GM12878 (cell line): ENCODE data around the gene FGGY. TPM values are rescaled to one million over a fixed set of nuclear protein-coding genes. Genes with fewer than 3 reads are reported as not detected.

ENCODE experiments used
- CEBPZ ChIP-seq: fragments of 150-350 bp; IDR thresholded peaks from 2 replicates; pipeline ENCODE4 v1.6.1; 2016; ENCODE audit warnings: low read depth, low read length
- CREB1 ChIP-seq: IDR thresholded peaks from 2 replicates; pipeline ENCODE4 v1.6.1; 2012; ENCODE audit warnings: low read depth, mild to moderate bottlenecking, inconsistent platforms
- DPF2 ChIP-seq: fragments of 450-650 bp; IDR thresholded peaks from 2 replicates; pipeline ENCODE4 v1.6.1; 2017; ENCODE audit warnings: mild to moderate bottlenecking
- EGR1 ChIP-seq, 2 experiments: IDR thresholded peaks; 1 replicate in 1 of 2; 2 replicates in 1 of 2; pipeline ENCODE4 v1.6.1; 2011 to 2012; ENCODE audit warnings: low read depth in 2 of 2, low read length in 2 of 2, borderline replicate concordance in 1 of 2, mild to moderate bottlenecking in 1 of 2, moderate library complexity in 1 of 2
- EP300 ChIP-seq, 2 experiments: fragments of 150-350 bp in 1 of 2; IDR thresholded peaks; 2 replicates each; pipeline ENCODE4 v1.6.1; 2011 to 2012; ENCODE audit warnings: low read depth in 2 of 2, low read length in 2 of 2, borderline replicate concordance in 1 of 2, improper control_type of control experiment in 1 of 2, inconsistent platforms in 1 of 2; ENCODE audit not compliant: control insufficient read depth in 1 of 2
- FOXM1 ChIP-seq: IDR thresholded peaks from 2 replicates; pipeline ENCODE4 v1.6.1; 2012; ENCODE audit warnings: low read depth, mild to moderate bottlenecking, inconsistent platforms, low read length, moderate library complexity
- TARDBP ChIP-seq: IDR thresholded peaks from 2 replicates; pipeline ENCODE4 v1.6.1; 2016; ENCODE audit warnings: borderline replicate concordance
- YY1 ChIP-seq: IDR thresholded peaks from 2 replicates; pipeline ENCODE4 v1.6.1; 2011; ENCODE audit warnings: low read depth, mild to moderate bottlenecking, low read length
- ZSCAN29 ChIP-seq: fragments of 450-650 bp; IDR thresholded peaks from 2 replicates; pipeline ENCODE4 v1.6.1; 2017; ENCODE audit warnings: mild to moderate bottlenecking, moderate library complexity
- polyA plus RNA-seq, 11 experiments: library from polyadenylated mRNA; depleted of rRNA in 4 of 11; unstranded in 6 of 11; stranded (reverse) in 5 of 11; fragments of >200 nt; fragmentation: Nextera tagmentation in 4 of 11; fragmentation: Illumina TruSeq in 1 of 11; extraction: Ambion mirVana in 4 of 11; extraction: Trizol in 1 of 11; gene quantifications; 1 replicate in 1 of 11; 2 replicates in 10 of 11; pipeline versions ENCODE4 v1.2.1 to v1.2.3, GENCODE V29; 2011 to 2016; ENCODE audit warnings: inconsistent platforms in 2 of 11, missing spikeins in 2 of 11, low read depth in 1 of 11
- total RNA-seq, 4 experiments: library from RNA; depleted of rRNA in 3 of 4; stranded (reverse); fragments of >200 nt in 3 of 4; fragmentation: Illumina TruSeq in 1 of 4; extraction: Trizol in 1 of 4; gene quantifications; 2 replicates each; pipeline versions ENCODE4 v1.2.1 to v1.2.3, GENCODE V29; 2013 to 2021
- TF ChIP-seq, protein P1 (sequence below), 3 experiments: IDR thresholded peaks in 2 of 3; conservative IDR thresholded peaks in 1 of 3; 2 replicates each; pipeline ENCODE4 v1.5.1; 2011; ENCODE audit warnings: low read depth in 3 of 3, low read length in 3 of 3, mild to moderate bottlenecking in 3 of 3, control low read depth in 2 of 3, moderate library complexity in 2 of 3, inconsistent platforms in 1 of 3, mixed read lengths in 1 of 3; ENCODE audit not compliant: control insufficient read depth in 2 of 3, insufficient read depth in 1 of 3; ENCODE audit errors: extremely low read depth in 1 of 3
- TF ChIP-seq, protein P2 (sequence below): fragments of 450-650 bp; formaldehyde crosslinking; IDR thresholded peaks from 2 replicates; pipeline ENCODE4 v1.4.0; 2022; ENCODE audit warnings: mild to moderate bottlenecking, moderate library complexity
- TF ChIP-seq, protein P3 (sequence below): IDR thresholded peaks from 2 replicates; pipeline ENCODE4 v1.6.1; 2012; ENCODE audit warnings: low read depth, low read length, improper control_type of control experiment
- TF ChIP-seq, protein P4 (sequence below): fragments of 450-650 bp; IDR thresholded peaks from 2 replicates; pipeline ENCODE4 v1.6.1; 2017; ENCODE audit warnings: mild to moderate bottlenecking, moderate library complexity
- TF ChIP-seq, protein P5 (sequence below): IDR thresholded peaks from 2 replicates; pipeline ENCODE4 v1.6.1; 2012; ENCODE audit warnings: low read depth, low read length, improper control_type of control experiment

Gene FGGY
- total and polyA plus RNA-seq, 10 of the 15 experiments (the other 5 are each of a cell fraction or from before 2014, with no cell fraction given): 6.2 to 11.9 (median 7.5) TPM

GRCh38 chr1:59272507-59272906 lies 24.4 kb upstream of the FGGY start (continued):
- no peak for TF ChIP-seq CEBPZ
- TF ChIP-seq TARDBP: no peak
- TF ChIP-seq, protein P1, sequence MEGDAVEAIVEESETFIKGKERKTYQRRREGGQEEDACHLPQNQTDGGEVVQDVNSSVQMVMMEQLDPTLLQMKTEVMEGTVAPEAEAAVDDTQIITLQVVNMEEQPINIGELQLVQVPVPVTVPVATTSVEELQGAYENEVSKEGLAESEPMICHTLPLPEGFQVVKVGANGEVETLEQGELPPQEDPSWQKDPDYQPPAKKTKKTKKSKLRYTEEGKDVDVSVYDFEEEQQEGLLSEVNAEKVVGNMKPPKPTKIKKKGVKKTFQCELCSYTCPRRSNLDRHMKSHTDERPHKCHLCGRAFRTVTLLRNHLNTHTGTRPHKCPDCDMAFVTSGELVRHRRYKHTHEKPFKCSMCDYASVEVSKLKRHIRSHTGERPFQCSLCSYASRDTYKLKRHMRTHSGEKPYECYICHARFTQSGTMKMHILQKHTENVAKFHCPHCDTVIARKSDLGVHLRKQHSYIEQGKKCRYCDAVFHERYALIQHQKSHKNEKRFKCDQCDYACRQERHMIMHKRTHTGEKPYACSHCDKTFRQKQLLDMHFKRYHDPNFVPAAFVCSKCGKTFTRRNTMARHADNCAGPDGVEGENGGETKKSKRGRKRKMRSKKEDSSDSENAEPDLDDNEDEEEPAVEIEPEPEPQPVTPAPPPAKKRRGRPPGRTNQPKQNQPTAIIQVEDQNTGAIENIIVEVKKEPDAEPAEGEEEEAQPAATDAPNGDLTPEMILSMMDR (IDR thresholded peaks at IDR 0.05 in 2 of 3, conservative IDR thresholded peaks at IDR 0.05 in 1 of 3; ENCODE audit: control insufficient read depth in 2 of 3, extremely low read depth in 1 of 3, insufficient read depth in 1 of 3, low read depth in 3 of 3, low read length in 3 of 3): no peak
- TF ChIP-seq YY1: no peak
- TF ChIP-seq, protein P2, sequence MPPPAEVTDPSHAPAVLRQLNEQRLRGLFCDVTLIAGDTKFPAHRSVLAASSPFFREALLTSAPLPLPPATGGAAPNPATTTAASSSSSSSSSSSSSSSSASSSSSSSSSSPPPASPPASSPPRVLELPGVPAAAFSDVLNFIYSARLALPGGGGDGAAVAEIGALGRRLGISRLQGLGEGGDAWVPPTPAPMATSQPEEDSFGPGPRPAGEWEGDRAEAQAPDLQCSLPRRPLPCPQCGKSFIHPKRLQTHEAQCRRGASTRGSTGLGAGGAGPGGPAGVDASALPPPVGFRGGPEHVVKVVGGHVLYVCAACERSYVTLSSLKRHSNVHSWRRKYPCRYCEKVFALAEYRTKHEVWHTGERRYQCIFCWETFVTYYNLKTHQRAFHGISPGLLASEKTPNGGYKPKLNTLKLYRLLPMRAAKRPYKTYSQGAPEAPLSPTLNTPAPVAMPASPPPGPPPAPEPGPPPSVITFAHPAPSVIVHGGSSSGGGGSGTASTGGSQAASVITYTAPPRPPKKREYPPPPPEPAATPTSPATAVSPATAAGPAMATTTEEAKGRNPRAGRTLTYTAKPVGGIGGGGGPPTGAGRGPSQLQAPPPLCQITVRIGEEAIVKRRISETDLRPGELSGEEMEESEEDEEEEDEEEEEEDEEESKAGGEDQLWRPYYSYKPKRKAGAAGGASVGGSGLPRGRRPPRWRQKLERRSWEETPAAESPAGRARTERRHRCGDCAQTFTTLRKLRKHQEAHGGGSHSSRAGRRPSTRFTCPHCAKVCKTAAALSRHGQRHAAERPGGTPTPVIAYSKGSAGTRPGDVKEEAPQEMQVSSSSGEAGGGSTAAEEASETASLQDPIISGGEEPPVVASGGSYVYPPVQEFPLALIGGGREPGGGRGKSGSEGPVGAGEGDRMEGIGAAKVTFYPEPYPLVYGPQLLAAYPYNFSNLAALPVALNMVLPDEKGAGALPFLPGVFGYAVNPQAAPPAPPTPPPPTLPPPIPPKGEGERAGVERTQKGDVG: no peak
- TF ChIP-seq, protein P3, sequence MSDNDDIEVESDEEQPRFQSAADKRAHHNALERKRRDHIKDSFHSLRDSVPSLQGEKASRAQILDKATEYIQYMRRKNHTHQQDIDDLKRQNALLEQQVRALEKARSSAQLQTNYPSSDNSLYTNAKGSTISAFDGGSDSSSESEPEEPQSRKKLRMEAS: no peak
- TF ChIP-seq FOXM1: peak; percentile 26; the same call in 1 of the 2 replicates
- TF ChIP-seq ZSCAN29: no peak
- TF ChIP-seq, protein P4, sequence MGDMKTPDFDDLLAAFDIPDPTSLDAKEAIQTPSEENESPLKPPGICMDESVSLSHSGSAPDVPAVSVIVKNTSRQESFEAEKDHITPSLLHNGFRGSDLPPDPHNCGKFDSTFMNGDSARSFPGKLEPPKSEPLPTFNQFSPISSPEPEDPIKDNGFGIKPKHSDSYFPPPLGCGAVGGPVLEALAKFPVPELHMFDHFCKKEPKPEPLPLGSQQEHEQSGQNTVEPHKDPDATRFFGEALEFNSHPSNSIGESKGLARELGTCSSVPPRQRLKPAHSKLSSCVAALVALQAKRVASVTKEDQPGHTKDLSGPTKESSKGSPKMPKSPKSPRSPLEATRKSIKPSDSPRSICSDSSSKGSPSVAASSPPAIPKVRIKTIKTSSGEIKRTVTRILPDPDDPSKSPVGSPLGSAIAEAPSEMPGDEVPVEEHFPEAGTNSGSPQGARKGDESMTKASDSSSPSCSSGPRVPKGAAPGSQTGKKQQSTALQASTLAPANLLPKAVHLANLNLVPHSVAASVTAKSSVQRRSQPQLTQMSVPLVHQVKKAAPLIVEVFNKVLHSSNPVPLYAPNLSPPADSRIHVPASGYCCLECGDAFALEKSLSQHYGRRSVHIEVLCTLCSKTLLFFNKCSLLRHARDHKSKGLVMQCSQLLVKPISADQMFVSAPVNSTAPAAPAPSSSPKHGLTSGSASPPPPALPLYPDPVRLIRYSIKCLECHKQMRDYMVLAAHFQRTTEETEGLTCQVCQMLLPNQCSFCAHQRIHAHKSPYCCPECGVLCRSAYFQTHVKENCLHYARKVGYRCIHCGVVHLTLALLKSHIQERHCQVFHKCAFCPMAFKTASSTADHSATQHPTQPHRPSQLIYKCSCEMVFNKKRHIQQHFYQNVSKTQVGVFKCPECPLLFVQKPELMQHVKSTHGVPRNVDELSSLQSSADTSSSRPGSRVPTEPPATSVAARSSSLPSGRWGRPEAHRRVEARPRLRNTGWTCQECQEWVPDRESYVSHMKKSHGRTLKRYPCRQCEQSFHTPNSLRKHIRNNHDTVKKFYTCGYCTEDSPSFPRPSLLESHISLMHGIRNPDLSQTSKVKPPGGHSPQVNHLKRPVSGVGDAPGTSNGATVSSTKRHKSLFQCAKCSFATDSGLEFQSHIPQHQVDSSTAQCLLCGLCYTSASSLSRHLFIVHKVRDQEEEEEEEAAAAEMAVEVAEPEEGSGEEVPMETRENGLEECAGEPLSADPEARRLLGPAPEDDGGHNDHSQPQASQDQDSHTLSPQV: no peak
- TF ChIP-seq DPF2: 0 out of 2 replicates have a peak, but pooled peaks have one; percentile 55
- TF ChIP-seq, protein P5, sequence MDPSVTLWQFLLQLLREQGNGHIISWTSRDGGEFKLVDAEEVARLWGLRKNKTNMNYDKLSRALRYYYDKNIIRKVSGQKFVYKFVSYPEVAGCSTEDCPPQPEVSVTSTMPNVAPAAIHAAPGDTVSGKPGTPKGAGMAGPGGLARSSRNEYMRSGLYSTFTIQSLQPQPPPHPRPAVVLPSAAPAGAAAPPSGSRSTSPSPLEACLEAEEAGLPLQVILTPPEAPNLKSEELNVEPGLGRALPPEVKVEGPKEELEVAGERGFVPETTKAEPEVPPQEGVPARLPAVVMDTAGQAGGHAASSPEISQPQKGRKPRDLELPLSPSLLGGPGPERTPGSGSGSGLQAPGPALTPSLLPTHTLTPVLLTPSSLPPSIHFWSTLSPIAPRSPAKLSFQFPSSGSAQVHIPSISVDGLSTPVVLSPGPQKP: no peak
- peak; percentile 8 to 67; a peak in 3 of 4 replicates for TF ChIP-seq EP300 (IDR thresholded peaks at IDR 0.05; ENCODE audit: borderline replicate concordance in 1 of 2, control insufficient read depth in 1 of 2, low read depth in 2 of 2, low read length in 2 of 2)
- TF ChIP-seq CREB1: 0 out of 2 replicates have a peak, but pooled peaks have one; percentile 21
- TF ChIP-seq EGR1 (IDR thresholded peaks at IDR 0.05; ENCODE audit: borderline replicate concordance in 1 of 2, low read depth in 2 of 2, low read length in 2 of 2): no peak
